Measurements from ENCODE around the gene IGSF3.

The IGSF3 gene

GRCh38 chr1:116556289-116557006 is 111.1 kb downstream of the IGSF3 start:
- DNase-seq (ENCODE audit: low read depth) = peak; percentile 58

- no peak for DNase-seq (ENCODE audit: low read depth)
Observed at GRCh38 chr1:116554924-116555323, 112.6 kb downstream of the IGSF3 start.

- no peak for DNase-seq (ENCODE audit: low read depth)
Observed at GRCh38 chr1:116553386-116554115, 114.0 kb downstream of the IGSF3 start.

GRCh38 chr1:116546354-116546977 is 121.1 kb downstream of the IGSF3 start:
- DNase-seq (ENCODE audit: low read depth) = no peak

GRCh38 chr1:116545359-116545705 is 122.2 kb downstream of the IGSF3 start:
- no peak for DNase-seq (ENCODE audit: low read depth)

GRCh38 chr1:116544588-116545358 is 122.8 kb downstream of the IGSF3 start:
- no peak for DNase-seq (ENCODE audit: low read depth)

- DNase-seq (ENCODE audit: low read depth) = no peak
Observed at GRCh38 chr1:116540088-116540487, 127.4 kb downstream of the IGSF3 start.

GRCh38 chr1:116538544-116538943 is 129.0 kb downstream of the IGSF3 start:
- peak; percentile 35 for DNase-seq (ENCODE audit: low read depth)

- no peak for DNase-seq (ENCODE audit: low read depth)
Observed at GRCh38 chr1:116537898-116538297, 129.6 kb downstream of the IGSF3 start.

- DNase-seq (ENCODE audit: low read depth) = no peak
Observed at GRCh38 chr1:116537040-116537831, 130.3 kb downstream of the IGSF3 start.

- DNase-seq (ENCODE audit: low read depth) = no peak
Observed at GRCh38 chr1:116534014-116534739, 133.4 kb downstream of the IGSF3 start.

- DNase-seq (ENCODE audit: low read depth) = no peak
Observed at GRCh38 chr1:116533429-116533820, 134.1 kb downstream of the IGSF3 start.

GRCh38 chr1:116532671-116533428 is 134.7 kb downstream of the IGSF3 start:
- DNase-seq (ENCODE audit: low read depth) = no peak

GRCh38 chr1:116531917-116532316 is 135.6 kb downstream of the IGSF3 start:
- no peak for DNase-seq (ENCODE audit: low read depth)

- no peak for DNase-seq (ENCODE audit: low read depth)
Observed at GRCh38 chr1:116529681-116530080, 137.9 kb downstream of the IGSF3 start.

GRCh38 chr1:116529199-116529631 is 138.3 kb downstream of the IGSF3 start:
- no peak for DNase-seq (ENCODE audit: low read depth)

GRCh38 chr1:116528329-116529083 is 139.0 kb downstream of the IGSF3 start:
- DNase-seq (ENCODE audit: low read depth) = no peak

GRCh38 chr1:116525440-116525839 is 142.1 kb downstream of the IGSF3 start:
- no peak for DNase-seq (ENCODE audit: low read depth)

Measured in stimulated activated CD4-positive, alpha-beta T cell treated with anti-CD3 and anti-CD28 coated beads, Interleukin-2, amount 100 ng/mL, for 4 hours (primary cell).